T-helper 2 cell treated with Interferon-gamma antibody and Interleukin-4, amounts not matched to agents 5 μg/mL and 100 μg/mL, for 36 hours (primary cell): ENCODE data around the gene TOP3B.

Experiments
- DNase-seq: peaks from one replicate; pipeline ENCODE4 v3.0.0; 2021; ENCODE audit warnings: low spot score
- H3K27ac Mint-ChIP-seq: one replicate; pipeline ENCODE4 v1.8.0; 2021; ENCODE audit warnings: mild to moderate bottlenecking, mixed read lengths
- H3K27me3 Mint-ChIP-seq: one replicate; pipeline ENCODE4 v1.8.0; 2021; ENCODE audit warnings: low read depth, mixed read lengths
- H3K36me3 Mint-ChIP-seq: one replicate; pipeline ENCODE4 v1.8.0; 2021; ENCODE audit warnings: low read depth, mixed read lengths
- H3K4me1 Mint-ChIP-seq: one replicate; pipeline ENCODE4 v1.8.0; 2021; ENCODE audit warnings: low read depth, mixed read lengths
- H3K4me3 Mint-ChIP-seq: one replicate; pipeline ENCODE4 v1.8.0; 2022; ENCODE audit warnings: mild to moderate bottlenecking, moderate library complexity, mixed read lengths
- H3K9me3 Mint-ChIP-seq: one replicate; pipeline ENCODE4 v1.8.0; 2021; ENCODE audit warnings: mixed read lengths

The TOP3B gene

DNA sequence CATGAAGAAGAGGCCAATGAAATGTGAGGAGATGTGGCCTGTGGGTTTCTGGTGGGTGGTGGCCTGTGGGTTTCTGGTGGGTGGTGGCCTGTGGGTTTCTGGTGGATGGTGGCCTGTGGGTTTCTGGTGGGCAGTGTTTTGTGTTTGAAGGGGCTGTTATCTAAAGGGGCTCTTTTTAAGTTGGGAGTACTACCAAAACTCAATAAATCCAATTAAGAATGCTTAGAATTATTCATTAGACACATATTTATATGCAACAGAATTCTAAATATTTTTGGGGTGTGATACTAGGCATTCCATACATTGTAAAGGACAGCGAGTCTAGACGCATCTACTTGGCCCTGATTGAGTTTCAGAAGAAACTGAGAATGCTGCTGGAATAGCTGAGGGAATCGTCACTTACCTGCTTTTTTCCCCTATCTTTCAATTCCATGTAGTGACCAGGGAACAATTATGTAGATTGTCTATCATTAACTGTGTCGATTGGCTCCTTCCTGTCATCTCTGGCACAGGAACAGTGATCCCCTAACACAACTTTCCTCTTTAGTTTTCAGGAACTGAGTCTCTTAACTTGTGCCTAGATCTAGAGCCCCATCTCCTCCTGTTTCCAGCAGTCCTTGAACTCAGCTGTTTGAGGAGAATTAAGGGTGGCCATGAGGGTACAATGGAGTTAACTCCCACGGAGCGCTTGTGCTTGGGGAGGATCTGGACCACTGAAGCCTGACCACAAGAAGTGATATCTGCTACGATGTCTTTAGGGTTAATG lies 37.3 kb upstream of the TOP3B start:
- Mint-ChIP-seq H3K36me3 (no peaks in the 10 kb centered on the region), H3K4me3 (no peak overlapping the region), H3K27ac (no peak overlapping the region), H3K4me1 (no peaks in the 10 kb centered on the region), H3K27me3 (peaks cover 6% of the 10 kb centered on the region), H3K9me3 (no peaks in the 10 kb centered on the region)
- no peak for DNase-seq

GRCh38 chr22:22018825-22019658 lies 36.5 kb upstream of the TOP3B start:
- no peak overlapping the region for H3K27ac Mint-ChIP-seq
- H3K4me1 Mint-ChIP-seq = no peaks in the 10 kb centered on the region
- H3K27me3 Mint-ChIP-seq = peaks cover 6% of the 10 kb centered on the region
- H3K4me3 Mint-ChIP-seq = no peak overlapping the region
- no peaks in the 10 kb centered on the region for H3K9me3 Mint-ChIP-seq
- H3K36me3 Mint-ChIP-seq = no peaks in the 10 kb centered on the region
- DNase-seq = no peak

DNA sequence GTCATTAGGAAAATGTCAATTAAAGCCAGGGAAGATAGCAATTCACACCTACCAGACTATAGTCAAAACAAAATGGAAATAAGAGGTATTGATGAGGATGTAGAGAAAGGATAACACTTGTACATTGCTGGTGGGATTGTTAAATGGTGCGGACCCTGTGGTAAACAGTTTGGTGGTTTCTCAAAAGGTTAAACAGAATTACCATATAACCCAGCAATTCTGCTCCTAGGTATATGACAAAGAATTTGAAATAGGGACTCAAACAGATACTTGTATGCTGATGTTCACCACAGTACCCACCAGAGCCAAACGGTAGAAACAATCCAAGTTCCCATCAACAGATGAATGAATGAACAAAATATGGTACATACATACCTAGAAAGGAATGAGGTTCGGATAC lies 33.0 kb upstream of the TOP3B start:
- Mint-ChIP-seq H3K27ac (no peak overlapping the region), H3K27me3 (peaks cover 5% of the 10 kb centered on the region), H3K4me3 (no peak overlapping the region), H3K4me1 (no peaks in the 10 kb centered on the region), H3K36me3 (no peaks in the 10 kb centered on the region), H3K9me3 (no peaks in the 10 kb centered on the region)
- DNase-seq = no peak

- no peaks in the 10 kb centered on the region for H3K4me1 Mint-ChIP-seq
- peaks cover 8% of the 10 kb centered on the region for H3K27me3 Mint-ChIP-seq
- H3K9me3 Mint-ChIP-seq = no peaks in the 10 kb centered on the region
- no peak for DNase-seq
- no peak overlapping the region for H3K27ac Mint-ChIP-seq
- no peaks in the 10 kb centered on the region for H3K36me3 Mint-ChIP-seq
- H3K4me3 Mint-ChIP-seq = no peak overlapping the region
These were observed 31.7 kb upstream of the TOP3B start for GRCh38 chr22:22014285-22014659.

GRCh38 chr22:22013559-22014284 lies 31.1 kb upstream of the TOP3B start:
- H3K36me3 Mint-ChIP-seq = no peaks in the 10 kb centered on the region
- peaks cover 12% of the 10 kb centered on the region for H3K27me3 Mint-ChIP-seq

DNA sequence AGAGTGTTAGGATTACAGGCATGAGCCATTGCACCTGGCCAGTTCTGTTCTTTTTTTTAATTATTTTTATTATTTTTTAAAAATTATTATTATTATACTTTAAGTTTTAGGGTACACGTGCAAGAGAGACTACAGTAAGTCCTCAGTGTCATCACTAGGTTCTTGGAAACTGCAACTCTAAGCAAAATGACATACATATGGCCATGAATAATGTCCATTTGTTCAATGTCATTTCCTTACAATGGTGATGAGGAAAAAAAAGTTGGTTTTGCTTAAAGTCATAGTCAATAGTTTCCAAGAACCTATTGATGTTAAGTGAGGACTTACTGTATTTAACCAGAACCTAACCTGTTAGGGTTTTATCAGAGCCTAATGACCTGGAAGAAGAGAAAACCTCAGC lies 29.4 kb upstream of the TOP3B start:
- no peak for DNase-seq
- H3K27ac Mint-ChIP-seq = no peak overlapping the region
- no peaks in the 10 kb centered on the region for H3K36me3 Mint-ChIP-seq
- no peak overlapping the region for H3K4me3 Mint-ChIP-seq
- H3K9me3 Mint-ChIP-seq = no peaks in the 10 kb centered on the region
- H3K4me1 Mint-ChIP-seq = no peaks in the 10 kb centered on the region
- H3K27me3 Mint-ChIP-seq = peaks cover 10% of the 10 kb centered on the region

More at GRCh38 chr22:22013559-22014284, 31.1 kb upstream of the TOP3B start:
- H3K27ac Mint-ChIP-seq = no peak overlapping the region
- no peaks in the 10 kb centered on the region for H3K9me3 Mint-ChIP-seq
- H3K4me1 Mint-ChIP-seq = no peaks in the 10 kb centered on the region
- H3K4me3 Mint-ChIP-seq = no peak overlapping the region
- DNase-seq = no peak

- H3K27ac Mint-ChIP-seq = no peak overlapping the region
- H3K4me3 Mint-ChIP-seq = no peak overlapping the region
- H3K4me1 Mint-ChIP-seq = no peaks in the 10 kb centered on the region
- H3K27me3 Mint-ChIP-seq = peaks cover 10% of the 10 kb centered on the region
- no peaks in the 10 kb centered on the region for H3K36me3 Mint-ChIP-seq
- no peaks in the 10 kb centered on the region for H3K9me3 Mint-ChIP-seq
- DNase-seq = no peak
These were observed 27.8 kb upstream of the TOP3B start for GRCh38 chr22:22010358-22010757.

DNA sequence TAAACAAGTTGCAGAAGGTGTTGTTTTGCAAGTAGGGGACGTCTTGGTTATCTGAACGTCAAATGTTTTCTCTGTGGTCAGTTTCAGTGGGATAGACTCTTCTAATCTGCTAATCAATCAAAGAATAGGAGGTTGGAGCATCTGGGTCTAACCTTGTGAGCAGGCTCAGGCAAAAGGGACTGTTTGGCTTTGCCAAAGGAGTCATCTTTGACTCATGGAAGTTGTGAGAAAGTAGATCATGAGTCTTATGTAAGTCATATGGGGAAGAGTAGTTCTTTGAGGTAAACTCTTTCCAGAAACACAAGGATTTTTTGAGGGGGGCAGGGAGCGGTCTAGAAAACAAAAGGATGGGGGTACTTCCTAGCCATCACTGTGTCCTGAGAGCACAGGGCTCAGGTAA lies 27.1 kb upstream of the TOP3B start:
- Mint-ChIP-seq H3K27me3 (peaks cover 10% of the 10 kb centered on the region), H3K36me3 (no peaks in the 10 kb centered on the region), H3K4me1 (no peaks in the 10 kb centered on the region), H3K4me3 (no peak overlapping the region), H3K27ac (no peak overlapping the region), H3K9me3 (no peaks in the 10 kb centered on the region)
- DNase-seq = no peak

- Mint-ChIP-seq H3K27me3 (peaks cover 20% of the 10 kb centered on the region), H3K36me3 (no peaks in the 10 kb centered on the region), H3K27ac (no peak overlapping the region), H3K9me3 (no peaks in the 10 kb centered on the region), H3K4me1 (no peaks in the 10 kb centered on the region), H3K4me3 (no peak overlapping the region)
- DNase-seq = no peak
These were observed 24.0 kb upstream of the TOP3B start for GRCh38 chr22:22006596-22006990.

DNA sequence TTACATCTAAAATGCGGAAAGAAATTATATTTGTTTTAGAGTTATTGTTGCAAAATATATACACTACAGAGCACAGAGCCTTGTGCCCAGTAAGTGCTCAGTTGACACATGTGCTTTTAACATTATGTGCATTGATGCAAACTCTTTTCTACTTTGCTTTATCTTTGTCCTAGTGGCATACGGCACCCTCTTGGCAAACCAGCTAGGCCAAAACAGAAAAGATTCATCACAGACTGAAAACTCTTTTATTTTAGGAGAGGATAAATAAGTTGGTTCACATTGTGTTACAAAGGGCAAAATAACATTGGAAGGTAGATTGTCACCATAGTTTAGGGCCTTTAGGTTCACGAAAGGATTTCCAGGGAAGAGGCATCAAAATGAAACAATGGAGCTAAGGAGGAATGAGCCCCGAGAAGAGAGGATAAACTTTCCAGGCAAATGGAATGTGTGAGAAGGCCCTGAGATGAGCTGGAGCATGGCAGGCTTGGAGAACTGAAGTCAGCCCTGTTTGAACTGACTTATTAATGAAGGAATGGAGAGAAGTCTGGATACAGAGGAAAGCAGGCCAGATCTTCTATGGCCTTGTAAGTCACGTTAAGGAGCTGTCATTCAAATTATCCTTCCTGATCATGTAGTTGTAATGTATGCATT lies 23.5 kb upstream of the TOP3B start:
- H3K4me3 Mint-ChIP-seq = no peak overlapping the region
- no peak for DNase-seq
- no peaks in the 10 kb centered on the region for H3K36me3 Mint-ChIP-seq
- no peak overlapping the region for H3K27ac Mint-ChIP-seq
- no peaks in the 10 kb centered on the region for H3K9me3 Mint-ChIP-seq
- H3K4me1 Mint-ChIP-seq = no peaks in the 10 kb centered on the region
- H3K27me3 Mint-ChIP-seq = peaks cover 25% of the 10 kb centered on the region

- H3K4me1 Mint-ChIP-seq = no peaks in the 10 kb centered on the region
- H3K9me3 Mint-ChIP-seq = no peaks in the 10 kb centered on the region
- H3K27me3 Mint-ChIP-seq = peaks cover 15% of the 10 kb centered on the region
- no peak overlapping the region for H3K27ac Mint-ChIP-seq
- no peaks in the 10 kb centered on the region for H3K36me3 Mint-ChIP-seq
- no peak for DNase-seq
- no peak overlapping the region for H3K4me3 Mint-ChIP-seq
These were observed 20.6 kb upstream of the TOP3B start for GRCh38 chr22:22003233-22003632.

- Mint-ChIP-seq H3K36me3 (no peaks in the 10 kb centered on the region), H3K27ac (no peak overlapping the region), H3K4me1 (no peaks in the 10 kb centered on the region), H3K4me3 (no peak overlapping the region), H3K27me3 (peaks cover 15% of the 10 kb centered on the region), H3K9me3 (no peaks in the 10 kb centered on the region)
- DNase-seq = no peak
These were observed 20.0 kb upstream of the TOP3B start for GRCh38 chr22:22002526-22003055.

DNA sequence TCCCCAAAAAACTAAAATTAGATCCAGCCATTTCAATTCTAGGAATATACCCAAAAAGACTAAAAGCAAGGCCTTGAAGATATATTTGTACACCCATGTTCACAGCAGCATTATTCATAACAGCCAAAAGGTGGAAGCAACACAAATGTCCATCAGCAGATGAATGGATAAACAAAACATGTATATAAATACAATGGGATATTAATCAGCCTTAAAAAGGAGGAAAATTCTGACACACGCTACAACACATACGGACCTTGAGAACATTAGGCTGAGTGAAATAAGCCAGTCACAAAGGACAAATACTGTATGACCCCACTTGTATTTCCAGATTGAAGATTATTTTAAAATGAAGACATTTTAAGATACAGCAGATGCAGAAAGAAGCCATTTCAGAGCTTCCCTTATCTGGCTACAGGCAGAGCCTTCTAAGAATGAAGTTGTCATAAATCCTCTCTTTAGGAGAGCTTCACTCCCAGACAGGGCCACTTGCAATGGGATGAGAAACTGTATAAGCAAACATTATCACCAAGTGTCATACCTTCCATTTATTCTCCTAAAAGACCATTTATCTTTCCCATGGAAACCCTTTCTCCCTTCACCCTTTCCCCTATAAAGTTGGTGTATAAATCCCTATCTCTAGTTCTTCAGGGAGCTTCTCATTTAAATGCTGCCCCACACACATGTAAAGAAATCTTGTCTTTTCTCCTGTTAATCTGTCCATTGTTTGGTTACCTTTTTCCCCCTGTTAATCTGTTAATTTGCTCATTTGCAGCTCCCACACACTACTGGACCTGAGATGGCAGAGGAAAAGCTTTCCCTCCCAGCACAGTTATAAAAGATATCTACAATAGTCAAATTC lies 19.3 kb upstream of the TOP3B start:
- Mint-ChIP-seq H3K4me1 (no peaks in the 10 kb centered on the region), H3K36me3 (no peaks in the 10 kb centered on the region), H3K27me3 (peaks cover 15% of the 10 kb centered on the region), H3K4me3 (no peak overlapping the region), H3K27ac (no peak overlapping the region), H3K9me3 (no peaks in the 10 kb centered on the region)
- no peak for DNase-seq
